Measurements from ENCODE around the gene GAB1.

The GAB1 gene

GRCh38 chr4:143438710-143439109 lies 102.0 kb downstream of the GAB1 start:
- TF ChIP-seq Cebpa-rat (IDR thresholded peaks at IDR 0.05), result no peak
- Histone ChIP-seq H3K9ac (no peak overlapping the region), H3K27ac (0 out of 2 replicates have a peak overlapping the region, but pooled peaks have one; percentile 2), H3K27me3 (no peaks in the 10 kb centered on the region), H3K4me1 (peaks cover 13% of the 10 kb centered on the region), H3K4me3 (no peak overlapping the region), H3K4me2 (peak overlapping the region; percentile 48), H4K20me1 (peaks cover 37% of the 10 kb centered on the region; the same call in 1 of the 2 replicates), H3K36me3 (peaks cover 91% of the 10 kb centered on the region), H3K9me3 (no peaks in the 10 kb centered on the region)

- peaks cover 18% of the 10 kb centered on the region for H3K9me3 ChIP-seq
- H3K4me3 ChIP-seq, result no peak overlapping the region
- H3K9ac ChIP-seq, result no peak overlapping the region
- peaks cover 13% of the 10 kb centered on the region for H3K4me1 ChIP-seq
- H4K20me1 ChIP-seq, result peaks cover 39% of the 10 kb centered on the region; the same call in 1 of the 2 replicates
- no peaks in the 10 kb centered on the region for H3K27me3 ChIP-seq
- H3K36me3 ChIP-seq, result peaks cover 89% of the 10 kb centered on the region
- no peak for TF ChIP-seq Cebpa-rat (IDR thresholded peaks at IDR 0.05)
- H3K27ac ChIP-seq, result no peak overlapping the region
- no peak overlapping the region for H3K4me2 ChIP-seq
These were observed 104.4 kb downstream of the GAB1 start for GRCh38 chr4:143441109-143441508.

DNA sequence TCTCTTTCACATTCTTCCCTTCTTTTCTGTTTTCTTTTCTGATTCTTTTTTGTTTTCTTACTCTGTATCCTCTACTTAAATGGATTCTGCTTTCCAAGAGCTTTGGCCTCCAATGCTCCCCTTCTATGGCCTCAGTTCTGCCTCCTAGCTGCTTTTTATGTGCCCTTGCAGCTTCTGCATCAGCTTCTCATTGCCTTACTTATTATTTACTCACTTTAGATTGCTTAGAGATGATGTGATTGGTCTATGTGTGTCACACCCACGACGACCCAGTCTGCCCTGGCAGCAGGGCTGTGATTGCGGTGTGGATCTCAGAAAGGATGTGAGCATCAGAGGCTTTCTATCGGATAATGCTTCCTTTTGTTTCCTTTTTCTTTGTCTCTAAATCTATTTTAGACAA lies 105.0 kb downstream of the GAB1 start:
- peaks cover 13% of the 10 kb centered on the region for H3K4me1 ChIP-seq
- no peak overlapping the region for H3K4me3 ChIP-seq
- H3K4me2 ChIP-seq, result no peak overlapping the region
- H4K20me1 ChIP-seq, result peaks cover 39% of the 10 kb centered on the region; the same call in 1 of the 2 replicates
- H3K36me3 ChIP-seq, result peaks cover 84% of the 10 kb centered on the region
- no peak overlapping the region for H3K9ac ChIP-seq
- TF ChIP-seq Cebpa-rat (IDR thresholded peaks at IDR 0.05), result no peak
- H3K27me3 ChIP-seq, result no peaks in the 10 kb centered on the region
- peaks cover 18% of the 10 kb centered on the region for H3K9me3 ChIP-seq
- no peak overlapping the region for H3K27ac ChIP-seq

DNA sequence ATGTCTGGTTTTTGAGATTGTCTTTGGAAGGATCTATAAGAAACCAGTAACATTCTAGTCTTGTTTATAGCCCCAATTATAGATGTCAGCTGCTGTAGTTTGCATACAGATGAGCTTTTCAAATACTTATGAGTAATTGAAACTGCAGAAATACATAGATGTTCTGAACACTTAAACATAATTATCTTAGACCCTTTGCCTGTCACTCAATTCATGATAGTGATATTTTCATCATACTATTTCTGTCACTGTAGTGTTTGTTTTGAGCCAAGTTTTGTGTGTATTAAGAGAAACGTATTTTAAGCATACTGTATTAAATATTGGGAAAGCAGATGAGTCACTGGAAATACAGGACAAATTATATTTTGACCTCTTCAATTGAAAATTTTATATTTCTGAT lies 107.1 kb downstream of the GAB1 start:
- no peak overlapping the region for H3K9ac ChIP-seq
- H3K27me3 ChIP-seq, result no peaks in the 10 kb centered on the region
- TF ChIP-seq Cebpa-rat (IDR thresholded peaks at IDR 0.05), result no peak
- H3K4me2 ChIP-seq, result no peak overlapping the region
- peaks cover 63% of the 10 kb centered on the region for H3K36me3 ChIP-seq
- peaks cover 18% of the 10 kb centered on the region for H3K9me3 ChIP-seq
- no peak overlapping the region for H3K4me3 ChIP-seq
- H3K4me1 ChIP-seq, result peaks cover 3% of the 10 kb centered on the region
- H3K27ac ChIP-seq, result no peak overlapping the region
- H4K20me1 ChIP-seq, result peaks cover 26% of the 10 kb centered on the region; the same call in 1 of the 2 replicates

DNA sequence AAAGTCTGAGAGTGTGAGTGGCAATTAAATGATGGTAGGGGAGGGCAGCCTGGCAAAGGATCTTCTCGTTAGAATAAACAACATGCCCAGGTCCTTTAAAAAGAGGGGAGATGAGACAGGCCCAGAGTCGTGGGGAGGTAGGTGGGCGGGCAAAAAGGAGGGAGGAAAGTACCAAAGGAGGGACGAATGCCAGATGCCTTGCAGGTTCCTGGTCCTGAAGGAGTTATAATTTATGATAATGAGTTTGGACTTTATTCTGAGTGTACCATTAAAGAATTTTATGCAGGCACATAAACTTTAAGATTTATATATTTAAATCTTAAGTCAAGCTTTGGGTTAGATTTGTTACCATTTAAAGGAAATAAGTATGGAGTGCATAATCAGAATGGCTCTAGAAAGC lies 114.5 kb downstream of the GAB1 start:
- Histone ChIP-seq H4K20me1 (peaks cover 19% of the 10 kb centered on the region), H3K27ac (no peak overlapping the region), H3K4me1 (no peaks in the 10 kb centered on the region), H3K9me3 (no peaks in the 10 kb centered on the region), H3K4me3 (no peak overlapping the region), H3K27me3 (no peaks in the 10 kb centered on the region), H3K9ac (no peak overlapping the region), H3K36me3 (peaks cover 62% of the 10 kb centered on the region), H3K4me2 (no peak overlapping the region)
- no peak for TF ChIP-seq Cebpa-rat (IDR thresholded peaks at IDR 0.05)

DNA sequence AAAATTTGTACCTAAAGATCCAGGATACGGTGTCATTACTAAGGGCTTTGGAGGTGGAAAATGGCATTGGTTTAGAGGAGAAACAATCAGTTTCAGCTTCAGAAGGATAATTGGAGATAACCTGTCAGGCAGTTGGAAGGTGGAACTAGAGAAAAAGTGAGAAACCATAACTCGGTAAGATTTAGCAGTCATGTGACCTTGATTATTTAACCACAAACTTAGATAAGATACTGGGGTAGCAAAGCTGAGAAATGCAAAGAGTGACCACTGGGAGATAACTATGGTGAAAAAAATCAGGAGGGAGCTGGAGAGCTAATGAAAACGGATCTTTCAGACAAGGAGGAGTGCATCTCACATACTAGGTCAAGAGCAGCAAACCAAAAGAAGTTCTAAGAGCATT lies 118.5 kb downstream of the GAB1 start:
- Histone ChIP-seq H3K4me3 (no peak overlapping the region), H3K27me3 (no peaks in the 10 kb centered on the region), H4K20me1 (peaks cover 18% of the 10 kb centered on the region), H3K4me1 (no peaks in the 10 kb centered on the region), H3K9me3 (no peaks in the 10 kb centered on the region), H3K36me3 (peaks cover 88% of the 10 kb centered on the region), H3K4me2 (no peak overlapping the region), H3K27ac (no peak overlapping the region), H3K9ac (no peak overlapping the region)
- no peak for TF ChIP-seq Cebpa-rat (IDR thresholded peaks at IDR 0.05)

DNA sequence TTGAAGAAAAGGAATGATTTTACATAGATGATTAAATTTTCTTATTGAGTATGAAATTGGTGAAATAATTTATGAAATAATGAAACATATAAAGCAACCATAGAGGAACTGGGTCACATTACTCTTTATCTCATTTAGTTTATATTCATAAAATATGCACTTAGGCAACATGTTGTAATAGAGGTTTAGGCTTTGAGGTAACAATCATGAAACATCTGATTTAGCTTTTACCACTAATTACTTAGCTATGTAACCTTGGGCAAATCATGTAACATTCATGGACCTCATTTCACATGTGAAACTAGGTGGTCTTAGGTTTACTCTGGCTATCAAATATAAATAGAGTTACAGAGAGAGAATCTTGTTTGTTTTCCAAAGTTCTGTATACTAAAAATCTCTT lies 122.3 kb downstream of the GAB1 start:
- no peaks in the 10 kb centered on the region for H3K27me3 ChIP-seq
- TF ChIP-seq Cebpa-rat (IDR thresholded peaks at IDR 0.05), result no peak
- no peaks in the 10 kb centered on the region for H3K4me1 ChIP-seq
- H3K9ac ChIP-seq, result no peak overlapping the region
- H3K4me3 ChIP-seq, result no peak overlapping the region
- H3K4me2 ChIP-seq, result no peak overlapping the region
- H3K9me3 ChIP-seq, result no peaks in the 10 kb centered on the region
- H3K27ac ChIP-seq, result no peak overlapping the region
- peaks cover 88% of the 10 kb centered on the region for H3K36me3 ChIP-seq
- H4K20me1 ChIP-seq, result no peaks in the 10 kb centered on the region; the same call in 1 of the 2 replicates

- Histone ChIP-seq H3K9ac (no peak overlapping the region), H3K27me3 (no peaks in the 10 kb centered on the region), H3K36me3 (peaks cover 66% of the 10 kb centered on the region), H4K20me1 (no peaks in the 10 kb centered on the region), H3K4me1 (no peaks in the 10 kb centered on the region), H3K9me3 (no peaks in the 10 kb centered on the region), H3K4me3 (no peak overlapping the region), H3K4me2 (no peak overlapping the region), H3K27ac (no peak overlapping the region)
- no peak for TF ChIP-seq Cebpa-rat (IDR thresholded peaks at IDR 0.05)
These were observed 136.9 kb downstream of the GAB1 start for GRCh38 chr4:143473334-143474126.

GRCh38 chr4:143477487-143477886 lies 140.8 kb downstream of the GAB1 start:
- TF ChIP-seq Cebpa-rat (IDR thresholded peaks at IDR 0.05), result no peak
- H3K4me1 ChIP-seq, result no peaks in the 10 kb centered on the region
- peaks cover 37% of the 10 kb centered on the region; the same call in 1 of the 2 replicates for H3K36me3 ChIP-seq
- no peaks in the 10 kb centered on the region for H4K20me1 ChIP-seq
- no peak overlapping the region for H3K9ac ChIP-seq
- H3K4me3 ChIP-seq, result no peak overlapping the region
- H3K27ac ChIP-seq, result no peak overlapping the region
- no peaks in the 10 kb centered on the region for H3K27me3 ChIP-seq
- H3K9me3 ChIP-seq, result no peaks in the 10 kb centered on the region
- H3K4me2 ChIP-seq, result no peak overlapping the region

GRCh38 chr4:143481361-143481760 lies 144.7 kb downstream of the GAB1 start:
- TF ChIP-seq Cebpa-rat (IDR thresholded peaks at IDR 0.05), result no peak
- no peak overlapping the region for H3K4me3 ChIP-seq
- no peak overlapping the region for H3K4me2 ChIP-seq

More at GRCh38 chr4:143481361-143481760, 144.7 kb downstream of the GAB1 start:
- 0 out of 2 replicates have a peak, but pooled peaks cover 6% of the 10 kb centered on the region for H3K36me3 ChIP-seq
- H3K27me3 ChIP-seq, result no peaks in the 10 kb centered on the region
- no peak overlapping the region for H3K9ac ChIP-seq
- H4K20me1 ChIP-seq, result no peaks in the 10 kb centered on the region
- no peak overlapping the region for H3K27ac ChIP-seq
- H3K9me3 ChIP-seq, result no peaks in the 10 kb centered on the region
- no peaks in the 10 kb centered on the region for H3K4me1 ChIP-seq

Data from BLaER1 (cell line).